Testis (tissue), 3 donors: ENCODE data around the gene COL9A1. TPM values are rescaled to one million over a fixed set of nuclear protein-coding genes. Genes with fewer than 3 reads are reported as not detected.

ENCODE experiments used
- DNase-seq: peaks from one replicate; pipeline ENCODE4 v3.0.0-alpha.2; 2019
- H3K27ac ChIP-seq, 2 donors: fragments of 200-600 bp; sonication (generic); one replicate each; pipeline ENCODE4 v1.5.1; 2019
- H3K27me3 ChIP-seq: fragments of 200-600 bp; sonication (generic); one replicate; pipeline ENCODE4 v1.5.1; 2019
- H3K36me3 ChIP-seq: fragments of 200-600 bp; sonication (generic); one replicate; pipeline ENCODE4 v1.5.1; 2017; ENCODE audit warnings: low read depth; ENCODE audit errors: missing control alignments
- H3K4me1 ChIP-seq: fragments of 200-600 bp; sonication (generic); one replicate; pipeline ENCODE4 v1.5.1; 2019
- H3K4me3 ChIP-seq, 2 donors: fragments of 200-600 bp; sonication (generic); one replicate each; pipeline ENCODE4 v1.5.1; 2017 to 2019
- H3K9me3 ChIP-seq: fragments of 200-600 bp; sonication (generic); one replicate; pipeline ENCODE4 v1.5.1; 2017
- POLR2A ChIP-seq: fragments of 450-650 bp; IDR thresholded peaks from one replicate; pipeline ENCODE4 v1.6.1; 2017; ENCODE audit warnings: antibody characterized with exemption, mild to moderate bottlenecking, moderate library complexity
- WGBS, 2 donors: methylation state at CpG; one replicate each; pipeline ENCODE4 v1.1.5; 2018; 5-methylcytosine and 5-hydroxymethylcytosine counted together
- intact Hi-C: fragments of 100-400 bp; cut with DNase I; formaldehyde crosslinking; loops from one replicate; pipeline ENCODE4 v1.15.1; 2023; ENCODE audit warnings: low total_unique reads
- polyA plus RNA-seq: library from polyadenylated mRNA; stranded (reverse); fragments of 350-450 nt; fragmentation: Illumina TruSeq; extraction: RNeasy Lipid Tissue Mini Kit (QIAGEN cat#74804); gene quantifications from one replicate; pipeline ENCODE4 v1.2.3, GENCODE V29; 2014; ENCODE audit warnings: low read depth, low replicate concordance; ENCODE audit not compliant: insufficient read depth
- total RNA-seq, 2 donors: library from RNA; depleted of rRNA; stranded (reverse); fragments of >200 nt; gene quantifications; one replicate each; pipeline ENCODE4 v1.2.3, GENCODE V29; 2016
- TF ChIP-seq, protein P1 (sequence below), 3 experiments: fragments of 450-650 bp in 2 of 3; fragments of 200-600 bp in 1 of 3; sonication (generic) in 1 of 3; IDR thresholded peaks; one replicate each; pipeline ENCODE4 v1.5.1; 2016 to 2019; ENCODE audit warnings: antibody characterized with exemption in 3 of 3, mild to moderate bottlenecking in 2 of 3, moderate library complexity in 1 of 3

COL9A1 gene
- total and polyA plus RNA-seq, 3 donors from 2014 or later = 1.5 to 8.1 (median 1.8) TPM

DNA sequence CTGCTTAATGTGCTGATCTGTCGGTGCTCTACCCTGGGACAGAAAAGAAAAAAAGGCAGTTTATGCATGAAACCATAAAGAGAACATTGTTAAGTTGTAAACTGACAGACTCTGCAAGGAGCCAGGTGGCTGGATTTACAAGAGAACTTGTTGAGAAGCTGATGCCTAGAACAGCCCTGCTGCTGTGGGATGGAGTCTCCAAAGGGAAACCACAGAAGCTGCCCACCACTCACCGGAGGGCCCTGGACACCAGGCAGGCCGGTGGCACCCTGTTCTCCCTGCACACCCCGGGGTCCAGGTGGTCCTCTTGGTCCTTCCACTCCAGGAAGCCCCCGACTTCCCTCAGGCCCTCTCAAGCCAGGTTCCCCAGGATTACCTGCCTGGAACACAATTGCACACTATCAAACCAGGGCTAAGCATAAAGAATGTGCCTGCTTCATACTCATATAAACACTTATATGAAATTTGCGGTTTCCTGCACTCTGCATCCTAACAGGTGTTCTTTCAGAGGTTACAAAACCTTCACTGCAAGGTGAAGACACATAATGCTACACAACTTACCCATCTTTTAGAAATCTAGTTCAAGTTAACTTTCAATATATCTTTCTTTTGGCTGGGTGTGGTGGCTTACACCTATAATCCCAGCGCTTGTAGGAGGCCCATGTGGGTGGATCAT lies 68.2 kb downstream of the COL9A1 start:
- WGBS, 2 donors = 92 to 93% methylated on average over 7 of the region's 7 CpGs
- Histone ChIP-seq H3K27ac (no peak overlapping the region), H3K4me1 (no peaks in the 10 kb centered on the region), H3K36me3 (no peaks in the 10 kb centered on the region), H3K27me3 (no peaks in the 10 kb centered on the region), H3K4me3 (no peak overlapping the region), H3K9me3 (no peaks in the 10 kb centered on the region)
- TF ChIP-seq POLR2A = no peak
- TF ChIP-seq, protein P1, sequence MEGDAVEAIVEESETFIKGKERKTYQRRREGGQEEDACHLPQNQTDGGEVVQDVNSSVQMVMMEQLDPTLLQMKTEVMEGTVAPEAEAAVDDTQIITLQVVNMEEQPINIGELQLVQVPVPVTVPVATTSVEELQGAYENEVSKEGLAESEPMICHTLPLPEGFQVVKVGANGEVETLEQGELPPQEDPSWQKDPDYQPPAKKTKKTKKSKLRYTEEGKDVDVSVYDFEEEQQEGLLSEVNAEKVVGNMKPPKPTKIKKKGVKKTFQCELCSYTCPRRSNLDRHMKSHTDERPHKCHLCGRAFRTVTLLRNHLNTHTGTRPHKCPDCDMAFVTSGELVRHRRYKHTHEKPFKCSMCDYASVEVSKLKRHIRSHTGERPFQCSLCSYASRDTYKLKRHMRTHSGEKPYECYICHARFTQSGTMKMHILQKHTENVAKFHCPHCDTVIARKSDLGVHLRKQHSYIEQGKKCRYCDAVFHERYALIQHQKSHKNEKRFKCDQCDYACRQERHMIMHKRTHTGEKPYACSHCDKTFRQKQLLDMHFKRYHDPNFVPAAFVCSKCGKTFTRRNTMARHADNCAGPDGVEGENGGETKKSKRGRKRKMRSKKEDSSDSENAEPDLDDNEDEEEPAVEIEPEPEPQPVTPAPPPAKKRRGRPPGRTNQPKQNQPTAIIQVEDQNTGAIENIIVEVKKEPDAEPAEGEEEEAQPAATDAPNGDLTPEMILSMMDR (IDR thresholded peaks at IDR 0.05) = no peak
- intact Hi-C loops = no loop called here
- DNase-seq = no peak

DNA sequence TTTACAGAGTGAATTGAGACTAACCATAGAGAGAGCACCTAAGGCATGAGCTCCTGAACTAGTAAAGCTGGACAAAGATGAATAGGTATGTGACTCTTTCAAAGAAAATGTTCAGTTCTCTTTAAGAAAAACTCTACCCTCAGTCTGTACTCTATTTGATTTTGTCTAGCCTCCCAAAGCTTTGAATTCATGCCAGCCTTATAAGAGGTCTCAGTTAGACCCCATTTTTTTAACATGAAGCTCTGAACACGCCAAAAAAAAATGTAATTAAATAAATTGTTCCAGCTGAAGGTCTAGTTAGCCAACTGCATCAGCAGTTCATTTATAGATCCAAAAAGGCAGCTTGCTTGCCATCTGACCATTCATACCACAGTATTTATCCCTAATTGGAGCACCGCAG lies 71.6 kb downstream of the COL9A1 start:
- H3K9me3 ChIP-seq = no peaks in the 10 kb centered on the region
- H3K4me3 ChIP-seq = no peak overlapping the region
- no peaks in the 10 kb centered on the region for H3K36me3 ChIP-seq
- no peak overlapping the region for H3K27ac ChIP-seq
- TF ChIP-seq POLR2A = no peak
- intact Hi-C loops = no loop called here
- WGBS, 2 donors = 41 to 59% methylated on average over 2 of the region's 2 CpGs
- no peaks in the 10 kb centered on the region for H3K4me1 ChIP-seq
- DNase-seq = no peak
- no peaks in the 10 kb centered on the region for H3K27me3 ChIP-seq

DNA sequence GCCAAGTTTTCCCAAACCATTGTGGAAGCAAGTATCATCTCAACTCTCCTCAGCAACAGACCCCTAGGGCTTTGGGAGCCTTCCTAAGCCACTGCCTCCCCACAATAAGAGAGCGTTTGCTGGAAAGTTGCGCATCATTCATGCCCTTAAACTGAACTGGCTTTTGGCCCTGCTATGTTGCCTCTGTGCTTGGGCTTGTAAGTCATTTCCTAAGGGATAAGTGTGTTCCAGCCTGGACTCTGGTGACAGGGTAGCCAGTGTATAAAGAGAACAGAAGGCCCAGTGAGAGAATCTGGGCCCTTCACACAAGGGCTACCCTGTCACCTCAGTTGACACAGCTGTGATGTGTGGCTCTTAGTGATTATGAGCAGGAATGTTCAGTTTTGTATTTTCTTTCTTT lies 77.8 kb downstream of the COL9A1 start:
- Histone ChIP-seq H3K4me1 (no peaks in the 10 kb centered on the region), H3K27me3 (no peaks in the 10 kb centered on the region), H3K27ac (no peak overlapping the region), H3K9me3 (no peaks in the 10 kb centered on the region), H3K4me3 (no peak overlapping the region), H3K36me3 (no peaks in the 10 kb centered on the region)
- TF ChIP-seq POLR2A = no peak
- TF ChIP-seq, protein P1 (IDR thresholded peaks at IDR 0.05) = no peak
- 88% methylated on average over 2 of the region's 2 CpGs for WGBS, 2 donors
- intact Hi-C loops = no loop called here
- DNase-seq = no peak

DNA sequence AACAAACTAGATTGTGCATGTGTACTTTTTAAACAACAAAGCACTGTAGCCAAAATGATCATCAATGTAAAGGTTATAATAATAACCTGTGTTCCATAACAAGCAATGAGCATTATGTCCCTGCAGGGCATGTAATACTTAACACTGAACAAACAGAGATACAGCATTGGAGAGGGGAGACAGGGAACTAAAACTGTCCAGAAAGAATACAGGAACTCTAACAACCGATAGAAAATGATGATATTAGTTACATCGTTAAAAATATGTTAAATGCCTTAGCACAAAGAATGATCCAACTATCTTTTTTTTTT lies 80.5 kb downstream of the COL9A1 start:
- no peak for TF ChIP-seq POLR2A
- TF ChIP-seq, protein P1 (IDR thresholded peaks at IDR 0.05) = no peak
- WGBS, 2 donors = 40 to 51% methylated on average over 2 of the region's 2 CpGs
- Histone ChIP-seq H3K9me3 (no peaks in the 10 kb centered on the region), H3K4me3 (no peak overlapping the region), H3K36me3 (no peaks in the 10 kb centered on the region), H3K4me1 (no peaks in the 10 kb centered on the region), H3K27me3 (no peaks in the 10 kb centered on the region), H3K27ac (no peak overlapping the region)
- no peak for DNase-seq
- intact Hi-C loops = no loop called here

DNA sequence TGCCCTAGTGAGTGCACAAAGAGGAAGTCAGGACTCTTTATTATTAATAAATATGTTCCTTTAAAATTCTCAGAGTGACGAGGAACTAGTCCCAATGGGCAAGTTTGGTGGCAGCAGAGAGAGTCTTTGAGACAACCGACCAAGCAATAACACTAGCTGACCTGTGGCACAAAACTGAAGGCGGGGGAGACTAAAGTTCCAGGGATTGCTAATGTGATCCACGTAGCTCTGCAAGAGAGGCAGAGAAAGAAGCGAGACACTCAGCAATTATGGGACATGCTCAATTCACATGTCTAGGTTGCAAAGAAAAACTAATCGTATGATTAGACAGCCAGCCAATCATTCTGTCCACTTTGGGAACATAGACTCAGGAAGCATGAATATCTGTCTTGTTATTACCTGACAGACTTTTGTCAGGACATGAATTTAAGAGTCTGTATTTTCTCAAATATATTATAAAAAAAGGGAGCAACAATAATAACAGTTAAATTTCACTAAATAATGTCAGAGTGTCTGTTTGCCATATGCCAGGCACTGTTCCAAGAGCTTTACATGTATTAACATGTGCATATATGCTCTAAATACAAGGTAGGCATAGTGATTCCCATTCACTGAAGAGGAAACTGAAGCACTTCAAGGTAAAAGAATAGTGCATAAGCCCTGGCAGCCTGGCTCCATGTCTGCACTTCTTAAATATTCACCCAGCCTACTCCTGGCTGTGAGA lies 81.0 kb downstream of the COL9A1 start:
- DNase-seq = no peak
- H3K27ac ChIP-seq = no peak overlapping the region
- WGBS, 2 donors = 70 to 87% methylated on average over 6 of the region's 6 CpGs
- no peaks in the 10 kb centered on the region for H3K36me3 ChIP-seq
- intact Hi-C loops = no loop called here
- no peak for TF ChIP-seq POLR2A
- TF ChIP-seq, protein P1 (IDR thresholded peaks at IDR 0.05) = no peak
- H3K4me3 ChIP-seq = no peak overlapping the region
- H3K4me1 ChIP-seq = no peaks in the 10 kb centered on the region
- no peaks in the 10 kb centered on the region for H3K27me3 ChIP-seq
- no peaks in the 10 kb centered on the region for H3K9me3 ChIP-seq
